CD4-positive, alpha-beta T cell (primary cell): ENCODE measurements around the gene DTX3. TPM values are rescaled to one million over a fixed set of nuclear protein-coding genes. Genes with fewer than 3 reads are reported as not detected.
"Not testable (repeated sequence)": the region's sequence is repeated elsewhere in the genome, so short reads cannot be mapped to it uniquely, and the experiment has no call there.

Source experiments
- ATAC-seq: fragments of 200-7000 bp; cut with Tn5 transposase; one replicate; pipeline ENCODE4 v1.10.0; 2022; ENCODE audit warnings: mild to moderate bottlenecking; ENCODE audit not compliant: poor library complexity
- CTCF ChIA-PET: fragments of 350-600 bp; sonication (Branson Sonifier 250); formaldehyde crosslinking; loops from one replicate; lab custom pipeline; 2021; ENCODE audit warnings: antibody characterized with exemption, inconsistent platforms; lab: Charles Lee
- POLR2A ChIA-PET: fragments of 350-600 bp; sonication (Branson Sonifier 250); formaldehyde crosslinking; loops from one replicate; lab custom pipeline; 2021; ENCODE audit warnings: antibody characterized with exemption, inconsistent platforms; lab: Charles Lee
- DNase-seq, 14 experiments: peaks; one replicate each; pipeline ENCODE4 v3.0.0-alpha.2; 2013 to 2020; ENCODE audit warnings: mixed read lengths in 2 of 14
- H3K27ac ChIP-seq, 2 donors: one replicate each; pipeline versions ENCODE4 v1.5.1 to v1.7.0; 2013; ENCODE audit warnings: low read length in 2 of 2, low read depth in 1 of 2, mild to moderate bottlenecking in 1 of 2
- H3K27me3 ChIP-seq, 2 experiments: 1 replicate in 1 of 2; 2 replicates in 1 of 2; pipeline versions ENCODE4 v1.6.1 to v1.7.0; 2013; ENCODE audit warnings: low read length in 2 of 2, control low read depth in 1 of 2, mild to moderate bottlenecking in 1 of 2, moderate library complexity in 1 of 2; ENCODE audit not compliant: insufficient read depth in 2 of 2, control insufficient read depth in 1 of 2
- H3K36me3 ChIP-seq: one replicate; pipeline ENCODE4 v1.6.1; 2013; ENCODE audit warnings: low read length, control low read depth; ENCODE audit not compliant: insufficient read depth
- H3K4me1 ChIP-seq: one replicate; pipeline ENCODE4 v1.6.1; 2013; ENCODE audit warnings: low read length, control low read depth; ENCODE audit not compliant: insufficient read depth
- H3K4me3 ChIP-seq: one replicate; pipeline ENCODE4 v1.5.1; 2013; ENCODE audit warnings: mild to moderate bottlenecking, low read length, moderate library complexity
- H3K9me3 ChIP-seq, 2 experiments: 1 replicate in 1 of 2; 2 replicates in 1 of 2; pipeline versions ENCODE4 v1.6.1 to v1.7.0; 2013; ENCODE audit warnings: low read length in 2 of 2, mild to moderate bottlenecking in 2 of 2, control low read depth in 1 of 2, moderate library complexity in 1 of 2; ENCODE audit not compliant: control insufficient read depth in 1 of 2, insufficient read depth in 1 of 2
- H3K27ac Mint-ChIP-seq: one replicate; pipeline ENCODE4 v1.8.0; 2020; ENCODE audit warnings: mixed read lengths
- H3K27me3 Mint-ChIP-seq: one replicate; pipeline ENCODE4 v1.8.0; 2021; ENCODE audit warnings: mixed read lengths
- H3K36me3 Mint-ChIP-seq: one replicate; pipeline ENCODE4 v1.8.0; 2021; ENCODE audit warnings: low read depth, mixed read lengths
- H3K4me1 Mint-ChIP-seq: one replicate; pipeline ENCODE4 v1.8.0; 2021; ENCODE audit warnings: low read depth, mixed read lengths
- H3K4me3 Mint-ChIP-seq: one replicate; pipeline ENCODE4 v1.8.0; 2020; ENCODE audit warnings: mild to moderate bottlenecking, mixed read lengths
- H3K9me3 Mint-ChIP-seq: one replicate; pipeline ENCODE4 v1.8.0; 2020; ENCODE audit warnings: mixed read lengths
- intact Hi-C, 2 experiments: fragments of 100-400 bp; cut with DNase I in 1 of 2; cut with micrococcal nuclease in 1 of 2; formaldehyde crosslinking; loops; one replicate each; pipeline versions ENCODE4 v1.15.1 to v1.9.0; 2023 to 2025; cut with DNase I, micrococcal nuclease
- total RNA-seq, 174 experiments: library from RNA in 2 of 174; stranded (reverse) in 2 of 174; gene quantifications; one replicate each; pipeline ENCODE4 v1.2.3 and lab custom pipeline; 2021 to 2026
- TF ChIP-seq, protein P1 (sequence below): fragments of 200-600 bp; IDR thresholded peaks from one replicate; pipeline ENCODE4 v1.8.0; 2022; ENCODE audit warnings: antibody characterized with exemption, mild to moderate bottlenecking

The DTX3 gene
- total RNA-seq, 2 experiments from 2014 or later = 28.6 to 29.4 TPM

DNA sequence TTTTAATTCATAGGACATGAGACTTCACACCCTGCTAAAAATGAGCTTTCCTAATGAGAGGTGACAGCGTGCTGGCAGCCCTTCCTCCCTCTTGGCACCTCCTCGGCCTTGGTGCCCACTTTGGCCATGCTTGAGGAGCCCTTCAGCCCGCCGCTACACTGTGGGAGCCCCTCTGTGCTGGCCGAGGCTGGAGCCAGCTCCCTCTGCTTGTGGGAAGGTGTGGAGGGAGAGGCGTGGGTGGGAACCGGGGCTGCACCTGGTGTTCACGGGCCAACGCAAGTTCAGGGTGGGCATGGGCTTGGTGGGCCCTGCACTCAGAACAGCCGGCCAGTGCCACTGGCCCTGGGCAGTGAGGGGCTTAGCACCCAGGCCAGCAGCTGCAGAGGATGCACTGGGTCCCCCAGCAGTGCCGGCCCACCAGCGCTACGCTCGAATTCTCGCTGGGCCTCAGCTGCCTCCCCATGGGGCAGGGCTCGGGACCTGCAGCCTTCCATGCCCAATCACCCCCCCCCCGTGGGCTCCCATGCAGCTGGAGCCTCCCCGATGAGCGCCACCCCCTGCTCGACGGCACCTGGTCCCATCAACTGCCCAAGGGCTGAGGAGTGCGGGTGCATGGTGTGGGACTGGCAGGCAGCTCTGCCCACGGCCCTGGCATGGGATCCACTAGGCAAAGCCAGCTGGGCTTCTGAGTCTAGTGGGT lies 51.1 kb downstream of the DTX3 start:
- H3K4me3 Mint-ChIP-seq = no peak overlapping the region
- intact Hi-C loops = no loop called here

DNA sequence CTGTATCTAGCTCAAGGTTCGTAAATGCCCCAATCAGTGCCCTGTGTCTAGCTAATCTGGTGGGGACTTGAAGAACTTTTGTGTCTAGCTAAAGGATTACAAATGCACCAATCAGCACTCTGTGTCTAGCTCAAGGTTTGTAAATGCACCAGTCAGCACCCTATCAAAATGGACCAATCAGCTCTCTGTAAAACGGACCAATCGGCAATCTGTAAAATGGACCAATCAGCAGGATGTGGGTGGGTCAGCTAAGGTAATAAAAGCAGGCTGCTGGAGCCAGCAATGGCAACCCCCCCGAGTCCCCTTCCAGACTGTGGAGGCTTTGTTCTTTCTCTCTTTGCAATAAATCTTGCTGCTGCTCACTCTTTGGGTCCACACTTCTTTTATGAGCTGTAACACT lies 51.8 kb downstream of the DTX3 start:
- H3K4me1 ChIP-seq, H3K4me3 ChIP-seq, CTCF ChIA-PET, H3K9me3 ChIP-seq, H3K4me1 Mint-ChIP-seq, H3K9me3 Mint-ChIP-seq, POLR2A ChIA-PET, H3K36me3 Mint-ChIP-seq, H3K27ac ChIP-seq, intact Hi-C loops, DNase-seq, H3K27me3 Mint-ChIP-seq, H3K27ac Mint-ChIP-seq, H3K36me3 ChIP-seq, H3K4me3 Mint-ChIP-seq, ATAC-seq, H3K27me3 ChIP-seq: not testable (repeated sequence)

More for the DNA sequence above, 51.1 kb downstream of the DTX3 start:
- Mint-ChIP-seq H3K9me3 (peaks cover 6% of the 10 kb centered on the region), H3K4me1 (no peaks in the 10 kb centered on the region), H3K27ac (no peak overlapping the region), H3K36me3 (no peaks in the 10 kb centered on the region), H3K27me3 (no peaks in the 10 kb centered on the region)
- no peak for DNase-seq
- CTCF ChIA-PET = no interaction called here
- Histone ChIP-seq H3K4me1 (no peaks in the 10 kb centered on the region), H3K9me3 (peaks cover 0 to 6% of the 10 kb centered on the region in 2 experiments), H3K27ac (no peak overlapping the region), H3K27me3 (peaks cover 0 to 2% of the 10 kb centered on the region in 2 experiments), H3K4me3 (no peak overlapping the region), H3K36me3 (no peaks in the 10 kb centered on the region)
- TF ChIP-seq, protein P1, sequence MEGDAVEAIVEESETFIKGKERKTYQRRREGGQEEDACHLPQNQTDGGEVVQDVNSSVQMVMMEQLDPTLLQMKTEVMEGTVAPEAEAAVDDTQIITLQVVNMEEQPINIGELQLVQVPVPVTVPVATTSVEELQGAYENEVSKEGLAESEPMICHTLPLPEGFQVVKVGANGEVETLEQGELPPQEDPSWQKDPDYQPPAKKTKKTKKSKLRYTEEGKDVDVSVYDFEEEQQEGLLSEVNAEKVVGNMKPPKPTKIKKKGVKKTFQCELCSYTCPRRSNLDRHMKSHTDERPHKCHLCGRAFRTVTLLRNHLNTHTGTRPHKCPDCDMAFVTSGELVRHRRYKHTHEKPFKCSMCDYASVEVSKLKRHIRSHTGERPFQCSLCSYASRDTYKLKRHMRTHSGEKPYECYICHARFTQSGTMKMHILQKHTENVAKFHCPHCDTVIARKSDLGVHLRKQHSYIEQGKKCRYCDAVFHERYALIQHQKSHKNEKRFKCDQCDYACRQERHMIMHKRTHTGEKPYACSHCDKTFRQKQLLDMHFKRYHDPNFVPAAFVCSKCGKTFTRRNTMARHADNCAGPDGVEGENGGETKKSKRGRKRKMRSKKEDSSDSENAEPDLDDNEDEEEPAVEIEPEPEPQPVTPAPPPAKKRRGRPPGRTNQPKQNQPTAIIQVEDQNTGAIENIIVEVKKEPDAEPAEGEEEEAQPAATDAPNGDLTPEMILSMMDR = no peak
- no peak for ATAC-seq
- POLR2A ChIA-PET = no interaction called here

GRCh38 chr12:57657744-57658143 lies 53.1 kb downstream of the DTX3 start:
- TF ChIP-seq, protein P1 = no peak
- no peaks in the 10 kb centered on the region for H3K36me3 ChIP-seq
- Mint-ChIP-seq H3K27ac (no peak overlapping the region), H3K9me3 (peaks cover 6% of the 10 kb centered on the region), H3K4me3 (no peak overlapping the region), H3K4me1 (no peaks in the 10 kb centered on the region), H3K36me3 (no peaks in the 10 kb centered on the region), H3K27me3 (no peaks in the 10 kb centered on the region)
- H3K27me3 ChIP-seq = peaks cover 0 to 2% of the 10 kb centered on the region in 2 experiments
- peaks cover 0 to 6% of the 10 kb centered on the region in 2 experiments for H3K9me3 ChIP-seq
- POLR2A ChIA-PET = no interaction called here
- no peak overlapping the region for H3K27ac ChIP-seq
- DNase-seq (no peak), ATAC-seq (no peak)
- H3K4me3 ChIP-seq = no peak overlapping the region
- intact Hi-C loops = no loop called here
- H3K4me1 ChIP-seq = no peaks in the 10 kb centered on the region
- CTCF ChIA-PET = no interaction called here

DNA sequence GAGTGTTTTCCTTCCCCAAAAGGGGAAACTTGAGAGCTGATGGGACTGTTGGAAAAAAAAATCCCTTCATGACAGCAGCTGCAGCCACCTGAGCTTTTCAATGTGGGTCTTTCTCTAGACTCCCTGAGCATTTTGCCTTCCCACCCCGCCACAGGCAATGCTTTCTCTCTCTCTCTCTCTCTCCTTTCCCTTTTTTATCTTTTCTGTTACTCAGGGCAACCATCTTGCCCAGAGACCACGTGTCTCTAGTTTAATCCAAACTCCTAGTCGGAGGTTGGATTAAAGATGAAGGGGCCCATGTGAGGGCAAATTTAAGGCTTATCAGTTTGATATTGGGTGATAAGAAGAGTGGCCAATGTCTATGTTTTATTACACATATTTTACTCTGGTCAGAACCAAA lies 54.3 kb downstream of the DTX3 start:
- Histone ChIP-seq H3K27ac (no peak overlapping the region), H3K4me3 (no peak overlapping the region), H3K9me3 (peaks cover 0 to 6% of the 10 kb centered on the region in 2 experiments), H3K27me3 (peaks cover 0 to 2% of the 10 kb centered on the region in 2 experiments), H3K4me1 (no peaks in the 10 kb centered on the region), H3K36me3 (no peaks in the 10 kb centered on the region)
- no peak overlapping the region for H3K27ac Mint-ChIP-seq
- ChIA-PET CTCF (no interaction called here), POLR2A (no interaction called here)
- H3K9me3 Mint-ChIP-seq = peaks cover 5% of the 10 kb centered on the region
- no peak overlapping the region for H3K4me3 Mint-ChIP-seq
- ATAC-seq = no peak
- intact Hi-C loops = no loop called here
- DNase-seq = no peak
- TF ChIP-seq, protein P1 = no peak
- no peaks in the 10 kb centered on the region for H3K27me3 Mint-ChIP-seq
- no peaks in the 10 kb centered on the region for H3K36me3 Mint-ChIP-seq
- no peaks in the 10 kb centered on the region for H3K4me1 Mint-ChIP-seq
